HEK293 (cell line): Measurements from ENCODE around the gene KIF18A.

Source experiments
- CTCF ChIA-PET: fragments of 350-600 bp; formaldehyde crosslinking; extraction: SDS; loops from one replicate; lab custom pipeline; 2021; ENCODE audit warnings: antibody characterized with exemption; lab: Yijun Ruan, JAX
- POLR2A ChIA-PET: fragments of 300-600 bp; formaldehyde crosslinking; extraction: SDS; loops from one replicate; lab custom pipeline; 2020; ENCODE audit warnings: antibody characterized with exemption, inconsistent platforms; lab: Yijun Ruan, JAX
- H3K27ac ChIP-seq: fragments of 200-500 bp; sonication (Bioruptor generic); 2 replicates; pipeline ENCODE4 v1.5.1; 2014; ENCODE audit warnings: low read depth, low read length, control low read depth, inconsistent platforms; ENCODE audit errors: extremely low read depth
- H3K36me3 ChIP-seq, 2 experiments: fragments of 200-500 bp in 1 of 2; sonication (Bioruptor generic) in 1 of 2; 1 replicate in 1 of 2; 2 replicates in 1 of 2; pipeline ENCODE4 v1.5.1; 2014 to 2017; ENCODE audit warnings: inconsistent platforms in 2 of 2, low read length in 2 of 2; ENCODE audit not compliant: control insufficient read depth in 2 of 2, insufficient read depth in 1 of 2
- H3K4me1 ChIP-seq: fragments of 200-500 bp; sonication (Bioruptor generic); 2 replicates; pipeline ENCODE4 v1.5.1; 2014; ENCODE audit warnings: mild to moderate bottlenecking, low read length, inconsistent platforms; ENCODE audit not compliant: control insufficient read depth, insufficient read depth
- H3K4me3 ChIP-seq: 2 replicates; pipeline ENCODE4 v1.5.1; 2011; ENCODE audit warnings: low read depth, mild to moderate bottlenecking, control low read depth, low read length, moderate library complexity
- H3K9me3 ChIP-seq: fragments of 200-500 bp; sonication (Bioruptor generic); 2 replicates; pipeline ENCODE4 v1.5.1; 2014; ENCODE audit warnings: low read depth, low read length, inconsistent platforms; ENCODE audit not compliant: control insufficient read depth, insufficient read depth
- EGR2 ChIP-seq: fragments of 450-650 bp; formaldehyde crosslinking; IDR thresholded peaks from 2 replicates; pipeline ENCODE4 v1.5.1; 2016; ENCODE audit warnings: low read depth, missing biosample characterization, missing genetic modification characterization
- GLI2 ChIP-seq: fragments of 450-650 bp; formaldehyde crosslinking; IDR thresholded peaks from 2 replicates; pipeline ENCODE4; 2017; ENCODE audit warnings: missing biosample characterization, missing genetic modification characterization, low read depth, borderline replicate concordance
- GLIS2 ChIP-seq: fragments of 450-650 bp; formaldehyde crosslinking; IDR thresholded peaks from 2 replicates; pipeline ENCODE4 v1.5.1; 2016; ENCODE audit warnings: missing biosample characterization, missing genetic modification characterization
- HOXA7 ChIP-seq: sonication (generic); formaldehyde crosslinking; IDR thresholded peaks from 2 replicates; pipeline ENCODE4 v1.8.1; 2022; ENCODE audit warnings: missing genetic modification reagents, borderline replicate concordance
- KLF10 ChIP-seq: fragments of 450-650 bp; IDR thresholded peaks from 2 replicates; pipeline ENCODE4 v1.5.1; 2018; ENCODE audit warnings: missing biosample characterization, mild to moderate bottlenecking, missing genetic modification characterization
- KLF8 ChIP-seq: fragments of 450-650 bp; formaldehyde crosslinking; IDR thresholded peaks from 2 replicates; pipeline ENCODE4 v1.5.1; 2016; ENCODE audit warnings: missing biosample characterization, missing genetic modification characterization
- OSR2 ChIP-seq: fragments of 450-650 bp; formaldehyde crosslinking; IDR thresholded peaks from 2 replicates; pipeline ENCODE4 v1.5.1; 2016; ENCODE audit warnings: missing biosample characterization, missing genetic modification characterization
- OVOL3 ChIP-seq: fragments of 450-650 bp; formaldehyde crosslinking; IDR thresholded peaks from 2 replicates; pipeline ENCODE4 v1.5.1; 2016; ENCODE audit warnings: missing biosample characterization, missing genetic modification characterization
- SP2 ChIP-seq: fragments of 450-650 bp; formaldehyde crosslinking; IDR thresholded peaks from 2 replicates; pipeline ENCODE4 v1.5.1; 2016; ENCODE audit warnings: missing biosample characterization, missing genetic modification characterization
- SP7 ChIP-seq: fragments of 450-650 bp; formaldehyde crosslinking; IDR thresholded peaks from 2 replicates; pipeline ENCODE4 v1.5.1; 2016; ENCODE audit warnings: missing biosample characterization, missing genetic modification characterization
- TRIM28 ChIP-seq: IDR thresholded peaks from 2 replicates; pipeline ENCODE4 v1.6.1; 2011; ENCODE audit warnings: low read length, control low read depth, borderline replicate concordance
- ZBTB21 ChIP-seq: fragments of 450-650 bp; formaldehyde crosslinking; IDR thresholded peaks from 2 replicates; pipeline ENCODE4 v1.5.1; 2017; ENCODE audit warnings: missing biosample characterization, missing genetic modification characterization
- ZEB2 ChIP-seq: fragments of 450-650 bp; formaldehyde crosslinking; IDR thresholded peaks from 2 replicates; pipeline ENCODE4 v1.5.1; 2016; ENCODE audit warnings: missing biosample characterization, missing genetic modification characterization
- ZIC2 ChIP-seq: fragments of 450-650 bp; formaldehyde crosslinking; IDR thresholded peaks from 2 replicates; pipeline ENCODE4 v1.5.1; 2016; ENCODE audit warnings: missing biosample characterization, missing genetic modification characterization
- ZNF132 ChIP-seq: fragments of 450-650 bp; formaldehyde crosslinking; IDR thresholded peaks from 2 replicates; pipeline ENCODE4 v1.5.1; 2017; ENCODE audit warnings: missing biosample characterization, missing genetic modification characterization, borderline replicate concordance
- ZNF311 ChIP-seq: fragments of 450-650 bp; formaldehyde crosslinking; IDR thresholded peaks from 2 replicates; pipeline ENCODE4 v1.5.1; 2017; ENCODE audit warnings: missing biosample characterization, missing genetic modification characterization, borderline replicate concordance
- ZNF416 ChIP-seq: fragments of 450-650 bp; formaldehyde crosslinking; IDR thresholded peaks from 2 replicates; pipeline ENCODE4 v1.5.1; 2016; ENCODE audit warnings: missing biosample characterization, missing genetic modification characterization
- ZNF48 ChIP-seq: fragments of 450-650 bp; formaldehyde crosslinking; IDR thresholded peaks from 2 replicates; pipeline ENCODE4 v1.5.1; 2016; ENCODE audit warnings: missing biosample characterization, missing genetic modification characterization
- ZNF549 ChIP-seq: fragments of 450-650 bp; IDR thresholded peaks from 2 replicates; pipeline ENCODE4 v1.5.1; 2018; ENCODE audit warnings: missing biosample characterization, missing genetic modification characterization, mild to moderate bottlenecking, inconsistent platforms, moderate library complexity
- ZNF571 ChIP-seq: fragments of 450-650 bp; formaldehyde crosslinking; IDR thresholded peaks from 2 replicates; pipeline ENCODE4 v1.5.0; 2017; ENCODE audit warnings: missing biosample characterization, missing genetic modification characterization
- ZNF626 ChIP-seq: fragments of 450-650 bp; sonication (Bioruptor Pico); formaldehyde crosslinking; IDR thresholded peaks from 2 replicates; pipeline ENCODE4 v1.5.1; 2018; ENCODE audit warnings: missing biosample characterization, missing genetic modification characterization, inconsistent platforms
- ZNF768 ChIP-seq: fragments of 450-650 bp; formaldehyde crosslinking; IDR thresholded peaks from 2 replicates; pipeline ENCODE4 v1.5.1; 2018; ENCODE audit warnings: missing biosample characterization, mild to moderate bottlenecking, missing genetic modification characterization
- TF ChIP-seq, protein P1 (sequence below): fragments of 450-650 bp; formaldehyde crosslinking; IDR thresholded peaks from 2 replicates; pipeline ENCODE4 v1.5.1; 2016; ENCODE audit warnings: missing biosample characterization, missing genetic modification characterization
- TF ChIP-seq, protein P2 (sequence below): fragments of 450-650 bp; formaldehyde crosslinking; IDR thresholded peaks from 2 replicates; pipeline ENCODE4 v1.5.1; 2016; ENCODE audit warnings: missing biosample characterization, missing genetic modification characterization
- TF ChIP-seq, protein P3 (sequence below): fragments of 450-650 bp; formaldehyde crosslinking; IDR thresholded peaks from 2 replicates; pipeline ENCODE4 v1.5.1; 2016; ENCODE audit warnings: missing biosample characterization, missing genetic modification characterization, low read depth
- TF ChIP-seq, protein P4 (sequence below): fragments of 450-650 bp; formaldehyde crosslinking; optimal IDR thresholded peaks from 2 replicates; pipeline ENCODE3; 2016; ENCODE audit warnings: missing biosample characterization, mild to moderate bottlenecking, missing genetic modification characterization
- TF ChIP-seq, protein P5 (sequence below): fragments of 450-650 bp; formaldehyde crosslinking; IDR thresholded peaks from 2 replicates; pipeline ENCODE4 v1.5.1; 2016; ENCODE audit warnings: missing biosample characterization, missing genetic modification characterization, borderline replicate concordance

The KIF18A gene

DNA sequence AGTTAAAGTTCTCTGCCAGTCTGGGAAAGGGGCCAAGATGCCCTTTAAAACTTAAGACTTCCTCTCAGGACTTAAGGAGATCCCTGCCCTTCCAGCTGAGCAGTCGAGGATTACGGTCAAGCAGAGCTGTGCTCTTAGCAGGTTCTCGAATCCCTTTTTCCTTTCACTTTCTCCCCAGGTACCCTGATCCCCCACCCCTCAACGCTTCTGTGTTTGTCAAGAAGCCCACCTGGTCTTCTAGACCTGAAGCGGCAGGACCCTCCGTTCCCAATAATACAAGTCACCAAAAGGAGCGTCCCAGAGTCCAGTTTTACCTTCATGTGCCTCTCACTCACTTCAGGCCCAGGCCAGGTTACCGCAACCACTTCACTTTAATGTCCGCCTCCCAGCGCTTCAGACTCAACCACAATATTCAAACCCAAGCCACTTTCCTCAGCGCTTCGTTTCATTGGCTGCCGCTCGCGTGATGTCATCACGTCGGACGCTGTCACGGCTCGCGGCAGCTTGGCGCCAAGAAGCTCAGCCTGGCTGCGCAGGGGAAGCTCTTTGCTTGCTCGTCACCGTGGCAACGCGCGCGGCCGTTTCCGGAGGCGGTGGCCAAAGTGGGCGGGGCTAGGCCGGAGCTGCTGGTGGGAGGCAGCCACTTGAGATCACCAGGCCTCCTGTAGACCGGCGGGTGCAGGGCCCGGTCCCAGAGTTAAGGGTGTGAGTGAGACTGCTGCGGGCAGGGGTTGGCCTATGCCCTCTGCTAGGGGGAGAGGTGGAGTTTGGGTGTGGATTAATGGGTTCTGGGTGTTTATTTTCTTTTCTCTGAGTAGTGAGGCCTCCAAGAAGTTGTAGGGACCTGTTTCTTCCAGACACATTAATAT, at the start of gene KIF18A, which contains the start of gene METTL15 (continued):
- TF ChIP-seq, protein P1, sequence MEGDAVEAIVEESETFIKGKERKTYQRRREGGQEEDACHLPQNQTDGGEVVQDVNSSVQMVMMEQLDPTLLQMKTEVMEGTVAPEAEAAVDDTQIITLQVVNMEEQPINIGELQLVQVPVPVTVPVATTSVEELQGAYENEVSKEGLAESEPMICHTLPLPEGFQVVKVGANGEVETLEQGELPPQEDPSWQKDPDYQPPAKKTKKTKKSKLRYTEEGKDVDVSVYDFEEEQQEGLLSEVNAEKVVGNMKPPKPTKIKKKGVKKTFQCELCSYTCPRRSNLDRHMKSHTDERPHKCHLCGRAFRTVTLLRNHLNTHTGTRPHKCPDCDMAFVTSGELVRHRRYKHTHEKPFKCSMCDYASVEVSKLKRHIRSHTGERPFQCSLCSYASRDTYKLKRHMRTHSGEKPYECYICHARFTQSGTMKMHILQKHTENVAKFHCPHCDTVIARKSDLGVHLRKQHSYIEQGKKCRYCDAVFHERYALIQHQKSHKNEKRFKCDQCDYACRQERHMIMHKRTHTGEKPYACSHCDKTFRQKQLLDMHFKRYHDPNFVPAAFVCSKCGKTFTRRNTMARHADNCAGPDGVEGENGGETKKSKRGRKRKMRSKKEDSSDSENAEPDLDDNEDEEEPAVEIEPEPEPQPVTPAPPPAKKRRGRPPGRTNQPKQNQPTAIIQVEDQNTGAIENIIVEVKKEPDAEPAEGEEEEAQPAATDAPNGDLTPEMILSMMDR (tag by site-specific recombination) = no peak
- TF ChIP-seq ZNF768 (tag by site-specific recombination) (no peak), EGR2 (tag by site-specific recombination) (peak; percentile 54), GLIS2 (tag by site-specific recombination) (peak; percentile 97), ZNF132 (tag by site-specific recombination) (no peak), SP7 (tag by site-specific recombination) (0 out of 2 replicates have a peak, but pooled peaks have one; percentile 49), OSR2 (tag by site-specific recombination) (peak; percentile 83), ZIC2 (tag by site-specific recombination) (peak; percentile 76), ZNF549 (tag by site-specific recombination) (no peak), TRIM28 (peak; percentile 27; the same call in 1 of the 2 replicates), ZNF626 (tag by site-specific recombination) (no peak), ZNF48 (tag by site-specific recombination) (no peak), GLI2 (tag by site-specific recombination) (no peak), SP2 (tag by site-specific recombination) (peak; percentile 92), HOXA7 (CRISPR knock-in tag) (no peak), OVOL3 (tag by site-specific recombination) (0 out of 2 replicates have a peak, but pooled peaks have one; percentile 15), KLF8 (tag by site-specific recombination) (peak; percentile 75), ZEB2 (no peak)
- TF ChIP-seq, protein P2, sequence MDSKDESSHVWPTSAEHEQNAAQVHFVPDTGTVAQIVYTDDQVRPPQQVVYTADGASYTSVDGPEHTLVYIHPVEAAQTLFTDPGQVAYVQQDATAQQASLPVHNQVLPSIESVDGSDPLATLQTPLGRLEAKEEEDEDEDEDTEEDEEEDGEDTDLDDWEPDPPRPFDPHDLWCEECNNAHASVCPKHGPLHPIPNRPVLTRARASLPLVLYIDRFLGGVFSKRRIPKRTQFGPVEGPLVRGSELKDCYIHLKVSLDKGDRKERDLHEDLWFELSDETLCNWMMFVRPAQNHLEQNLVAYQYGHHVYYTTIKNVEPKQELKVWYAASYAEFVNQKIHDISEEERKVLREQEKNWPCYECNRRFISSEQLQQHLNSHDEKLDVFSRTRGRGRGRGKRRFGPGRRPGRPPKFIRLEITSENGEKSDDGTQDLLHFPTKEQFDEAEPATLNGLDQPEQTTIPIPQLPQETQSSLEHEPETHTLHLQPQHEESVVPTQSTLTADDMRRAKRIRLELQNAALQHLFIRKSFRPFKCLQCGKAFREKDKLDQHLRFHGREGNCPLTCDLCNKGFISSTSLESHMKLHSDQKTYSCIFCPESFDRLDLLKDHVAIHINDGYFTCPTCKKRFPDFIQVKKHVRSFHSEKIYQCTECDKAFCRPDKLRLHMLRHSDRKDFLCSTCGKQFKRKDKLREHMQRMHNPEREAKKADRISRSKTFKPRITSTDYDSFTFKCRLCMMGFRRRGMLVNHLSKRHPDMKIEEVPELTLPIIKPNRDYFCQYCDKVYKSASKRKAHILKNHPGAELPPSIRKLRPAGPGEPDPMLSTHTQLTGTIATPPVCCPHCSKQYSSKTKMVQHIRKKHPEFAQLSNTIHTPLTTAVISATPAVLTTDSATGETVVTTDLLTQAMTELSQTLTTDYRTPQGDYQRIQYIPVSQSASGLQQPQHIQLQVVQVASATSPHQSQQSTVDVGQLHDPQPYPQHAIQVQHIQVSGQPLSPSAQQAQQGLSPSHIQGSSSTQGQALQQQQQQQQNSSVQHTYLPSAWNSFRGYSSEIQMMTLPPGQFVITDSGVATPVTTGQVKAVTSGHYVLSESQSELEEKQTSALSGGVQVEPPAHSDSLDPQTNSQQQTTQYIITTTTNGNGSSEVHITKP (tag by site-specific recombination) = no peak; the same call in 1 of the 2 replicates
- TF ChIP-seq, all 188 proteins: peak for 44

DNA sequence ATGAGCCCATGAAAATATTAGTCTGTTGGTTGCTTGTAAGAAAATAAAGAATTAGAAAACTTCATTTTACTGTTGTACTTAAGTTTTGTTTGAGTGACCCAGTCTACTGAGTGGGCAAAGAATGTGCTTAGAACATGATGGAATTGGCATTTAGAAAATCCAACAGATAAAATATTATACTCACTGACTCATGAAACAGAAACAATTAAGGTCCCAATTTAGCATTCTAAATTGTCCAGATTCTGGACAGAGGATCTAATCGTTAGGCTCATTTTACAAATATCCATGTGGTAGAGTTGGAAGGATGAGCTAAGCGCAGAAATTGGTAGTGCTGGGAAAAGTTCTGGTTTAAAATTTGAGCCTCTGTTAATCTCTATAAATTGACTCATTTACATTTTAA, 45.6 kb upstream of the KIF18A start:
- Histone ChIP-seq H3K27ac (no peak overlapping the region), H3K36me3 (peaks cover 0 to 18% of the 10 kb centered on the region in 2 experiments; a peak in 1 of 3 replicates), H3K4me1 (no peaks in the 10 kb centered on the region), H3K9me3 (no peaks in the 10 kb centered on the region), H3K4me3 (no peak overlapping the region)
- POLR2A ChIA-PET = no interaction called here
- CTCF ChIA-PET = interaction anchor here (0.6 kb wide), 1 partner anchor 428 kb away, joined by 4 read pairs; no protein-coding TSS in a partner anchor
- TF ChIP-seq ZNF132 (tag by site-specific recombination) (no peak), ZNF416 (no peak), KLF10 (tag by site-specific recombination) (no peak), ZNF311 (tag by site-specific recombination) (no peak), ZNF571 (tag by site-specific recombination) (no peak), ZBTB21 (no peak)
- TF ChIP-seq, protein P3, sequence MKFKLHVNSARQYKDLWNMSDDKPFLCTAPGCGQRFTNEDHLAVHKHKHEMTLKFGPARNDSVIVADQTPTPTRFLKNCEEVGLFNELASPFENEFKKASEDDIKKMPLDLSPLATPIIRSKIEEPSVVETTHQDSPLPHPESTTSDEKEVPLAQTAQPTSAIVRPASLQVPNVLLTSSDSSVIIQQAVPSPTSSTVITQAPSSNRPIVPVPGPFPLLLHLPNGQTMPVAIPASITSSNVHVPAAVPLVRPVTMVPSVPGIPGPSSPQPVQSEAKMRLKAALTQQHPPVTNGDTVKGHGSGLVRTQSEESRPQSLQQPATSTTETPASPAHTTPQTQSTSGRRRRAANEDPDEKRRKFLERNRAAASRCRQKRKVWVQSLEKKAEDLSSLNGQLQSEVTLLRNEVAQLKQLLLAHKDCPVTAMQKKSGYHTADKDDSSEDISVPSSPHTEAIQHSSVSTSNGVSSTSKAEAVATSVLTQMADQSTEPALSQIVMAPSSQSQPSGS = no peak
- TF ChIP-seq, protein P4, sequence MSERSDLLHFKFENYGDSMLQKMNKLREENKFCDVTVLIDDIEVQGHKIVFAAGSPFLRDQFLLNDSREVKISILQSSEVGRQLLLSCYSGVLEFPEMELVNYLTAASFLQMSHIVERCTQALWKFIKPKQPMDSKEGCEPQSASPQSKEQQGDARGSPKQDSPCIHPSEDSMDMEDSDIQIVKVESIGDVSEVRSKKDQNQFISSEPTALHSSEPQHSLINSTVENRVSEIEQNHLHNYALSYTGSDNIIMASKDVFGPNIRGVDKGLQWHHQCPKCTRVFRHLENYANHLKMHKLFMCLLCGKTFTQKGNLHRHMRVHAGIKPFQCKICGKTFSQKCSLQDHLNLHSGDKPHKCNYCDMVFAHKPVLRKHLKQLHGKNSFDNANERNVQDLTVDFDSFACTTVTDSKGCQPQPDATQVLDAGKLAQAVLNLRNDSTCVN (tag by site-specific recombination) = no peak
- TF ChIP-seq, protein P5, sequence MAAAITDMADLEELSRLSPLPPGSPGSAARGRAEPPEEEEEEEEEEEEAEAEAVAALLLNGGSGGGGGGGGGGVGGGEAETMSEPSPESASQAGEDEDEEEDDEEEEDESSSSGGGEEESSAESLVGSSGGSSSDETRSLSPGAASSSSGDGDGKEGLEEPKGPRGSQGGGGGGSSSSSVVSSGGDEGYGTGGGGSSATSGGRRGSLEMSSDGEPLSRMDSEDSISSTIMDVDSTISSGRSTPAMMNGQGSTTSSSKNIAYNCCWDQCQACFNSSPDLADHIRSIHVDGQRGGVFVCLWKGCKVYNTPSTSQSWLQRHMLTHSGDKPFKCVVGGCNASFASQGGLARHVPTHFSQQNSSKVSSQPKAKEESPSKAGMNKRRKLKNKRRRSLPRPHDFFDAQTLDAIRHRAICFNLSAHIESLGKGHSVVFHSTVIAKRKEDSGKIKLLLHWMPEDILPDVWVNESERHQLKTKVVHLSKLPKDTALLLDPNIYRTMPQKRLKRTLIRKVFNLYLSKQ (tag by site-specific recombination) = no peak
